Left cardiac atrium (tissue), 4 donors: ENCODE data around the gene NAPEPLD. TPM values are rescaled to one million over a fixed set of nuclear protein-coding genes. Genes with fewer than 3 reads are reported as not detected.
"Not testable (repeated sequence)": the region's sequence is repeated elsewhere in the genome, so short reads cannot be mapped to it uniquely, and the experiment has no call there.

Source experiments
- ATAC-seq, 2 donors: fragments of 200-7000 bp; cut with Tn5 transposase; one replicate each; pipeline ENCODE4 v1.9.1; 2020; ENCODE audit warnings: mild to moderate bottlenecking in 2 of 2, moderate library complexity in 2 of 2
- DNase-seq: peaks from one replicate; pipeline ENCODE4 v3.0.0-alpha.2; 2020
- intact Hi-C, 2 donors: fragments of 100-400 bp; cut with DNase I; formaldehyde crosslinking; loops; one replicate each; pipeline versions ENCODE4 v1.14.1 to v1.15.1; 2022 to 2023
- long read RNA-seq: library from polyadenylated mRNA; unstranded; transcript quantifications from one replicate; pipeline ENCODE4 v2.0.0, GENCODE V29; 2021
- total RNA-seq, 2 donors: library from RNA; stranded (reverse); fragmentation: NEBNext Ultra II Directional; extraction: Animal tissue kit (Norgen Biotek cat#: 25700); gene quantifications; one replicate each; pipeline ENCODE4 v1.2.1, GENCODE V29; 2021
- donor health status: DM: no; HTN: yes; CAD: no.
- donor health status: DM: no; HTN: yes; CAD: no; lungs with severe emphysema.
- donor health status: DM: yes; HTN: yes; CAD: no.
- donor health status: Dilated cardiomyopathy.

The NAPEPLD gene
- 1 to 10 TPM; 5.3 to 9.7 TPM for total RNA-seq
- long read RNA-seq, partial matches to known transcripts = 0 of 7 reads
- long read RNA-seq, other reads (novel, unspliced or antisense) = 2 of 7 reads

DNA sequence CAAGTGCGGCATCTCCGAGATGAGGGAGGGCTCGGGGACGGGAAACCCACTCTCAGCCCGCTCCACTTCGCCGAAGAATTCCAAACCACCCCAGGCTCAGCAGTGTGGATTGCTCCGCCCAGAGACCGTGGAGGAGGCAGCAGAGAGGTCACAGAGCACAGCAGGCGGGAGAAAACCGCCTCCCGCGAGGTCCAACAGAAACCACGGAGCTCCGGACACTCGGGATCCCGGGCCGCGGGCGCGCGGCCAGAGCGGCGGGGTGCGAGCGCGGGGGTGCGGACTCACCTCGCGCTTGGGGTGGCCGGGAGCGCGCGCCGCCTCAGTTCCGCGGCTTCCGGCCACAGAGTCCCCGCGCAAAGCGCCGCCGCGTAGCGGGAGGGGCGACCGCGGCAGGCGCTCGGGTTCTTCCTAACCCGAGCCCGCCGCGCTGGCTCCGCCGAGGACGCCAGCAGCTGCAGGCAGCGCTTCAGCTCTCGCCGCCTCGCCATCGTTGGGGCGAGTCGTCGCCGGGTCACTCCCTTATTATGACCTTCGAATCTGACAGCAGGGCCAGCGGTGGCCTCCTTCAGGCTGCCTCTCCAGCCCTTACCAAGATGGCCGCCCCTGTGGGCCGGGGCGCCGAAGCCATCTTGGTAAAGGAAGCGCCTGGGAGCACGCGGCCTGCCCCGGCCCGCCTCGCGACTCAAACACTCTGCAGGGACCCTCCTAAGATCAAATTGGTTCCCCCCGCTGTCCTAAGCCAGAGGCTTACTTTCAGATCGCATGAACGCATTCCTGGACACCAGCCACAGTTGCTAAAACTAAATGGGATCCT lies at the start of gene NAPEPLD:
Gene NAPEPLD (minus strand): TSS at position 106 of the 814 bp plus-strand sequence. CDS start 20,323 bp downstream, outside the sequence.
- intact Hi-C loops = no loop called here
- DNase-seq (peak; percentile 90), ATAC-seq (peak; percentile 94 to 97)

- ATAC-seq, intact Hi-C loops, DNase-seq: not testable (repeated sequence)
These were observed 49.2 kb upstream of the NAPEPLD start for GRCh38 chr7:103198079-103198478.

DNA sequence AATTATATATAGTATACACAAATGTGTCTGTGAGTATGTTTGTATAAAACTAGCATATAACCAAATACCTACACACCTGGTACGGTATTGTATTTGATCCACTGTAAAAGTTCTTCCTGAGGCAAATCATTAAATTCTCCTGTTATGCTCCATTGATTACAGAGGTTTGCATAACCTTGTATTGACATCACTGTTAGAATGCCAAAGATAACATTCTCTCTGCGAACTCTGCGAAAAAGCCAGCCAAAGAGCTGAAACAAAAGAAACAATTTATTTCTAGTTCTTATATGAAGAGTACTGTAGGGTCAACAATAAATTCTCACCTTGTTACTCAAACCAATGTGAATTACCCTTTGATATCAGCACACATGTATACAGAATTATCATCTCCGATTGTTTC lies 46.5 kb upstream of the NAPEPLD start:
- ATAC-seq, intact Hi-C loops, DNase-seq: not testable (repeated sequence)

DNA sequence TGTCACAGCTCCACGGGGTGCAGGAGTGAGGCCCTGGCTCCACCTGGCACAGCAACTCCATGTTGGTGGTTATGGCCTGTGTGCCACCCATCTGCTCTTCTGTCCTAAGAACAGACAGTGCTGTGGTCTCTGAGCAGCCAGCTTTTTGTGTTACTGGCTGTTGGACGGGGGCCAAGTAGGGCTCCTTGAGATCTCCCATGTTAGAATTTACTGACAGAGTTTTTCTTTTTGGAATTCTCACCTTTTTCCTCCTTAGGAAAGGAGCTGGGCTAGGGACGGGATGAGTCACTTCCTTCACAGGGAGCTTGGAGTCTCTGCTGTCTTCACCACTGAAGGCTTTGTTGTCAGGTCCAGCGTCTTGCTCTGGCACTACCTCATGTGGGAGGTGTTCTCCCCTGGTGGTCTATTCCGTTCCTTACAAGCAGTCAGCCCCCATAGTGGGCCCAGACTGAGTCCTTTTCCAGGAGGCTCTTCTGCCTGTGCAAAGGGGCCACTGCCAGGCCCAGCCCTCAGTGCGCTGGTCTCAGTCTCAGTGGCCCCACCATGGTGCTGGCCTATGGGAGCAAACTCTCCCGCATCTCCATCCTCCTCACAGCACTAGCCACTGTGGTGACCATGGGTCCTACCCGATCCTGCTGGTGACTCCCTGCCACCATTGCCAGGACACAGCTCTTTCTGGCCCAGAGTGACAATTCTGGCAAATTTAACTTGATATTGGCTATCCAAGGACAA lies 23.7 kb upstream of the NAPEPLD start:
- ATAC-seq, DNase-seq, intact Hi-C loops: not testable (repeated sequence)

DNA sequence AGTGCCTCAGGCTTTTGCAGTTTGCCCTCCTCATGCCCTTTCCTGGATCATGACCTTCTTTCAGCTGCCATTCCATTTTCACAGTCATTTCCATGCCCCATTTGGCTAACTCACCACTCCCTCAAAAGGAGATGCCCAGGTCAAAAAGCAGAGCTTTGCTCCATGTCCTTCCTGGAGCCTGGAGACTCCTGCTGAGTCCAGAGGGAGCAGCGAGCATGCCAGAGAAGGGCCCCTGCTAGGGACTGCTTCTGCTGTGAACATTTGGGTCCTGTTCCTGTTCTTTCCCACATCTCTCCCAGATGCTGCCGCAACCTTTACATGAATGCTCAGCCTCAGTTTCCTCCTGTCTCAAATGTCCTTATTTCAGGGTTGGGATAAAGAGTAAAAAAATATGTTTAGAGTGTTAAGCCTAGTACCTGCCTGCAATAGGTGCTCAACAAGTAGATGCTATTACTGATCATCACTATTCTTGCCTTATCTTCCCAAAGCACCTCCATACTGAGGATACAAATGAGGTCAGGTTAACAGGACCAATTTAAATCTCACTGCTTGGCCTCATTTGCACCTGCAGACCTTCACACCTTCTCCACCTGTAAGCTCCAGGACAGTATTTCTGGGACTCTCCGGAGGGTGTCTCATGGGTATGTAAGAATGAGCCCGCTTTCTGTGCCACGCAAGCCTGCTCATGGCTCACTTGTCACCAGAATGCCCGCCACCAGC lies 23.0 kb upstream of the NAPEPLD start:
- ATAC-seq, intact Hi-C loops: not testable (repeated sequence)

DNA sequence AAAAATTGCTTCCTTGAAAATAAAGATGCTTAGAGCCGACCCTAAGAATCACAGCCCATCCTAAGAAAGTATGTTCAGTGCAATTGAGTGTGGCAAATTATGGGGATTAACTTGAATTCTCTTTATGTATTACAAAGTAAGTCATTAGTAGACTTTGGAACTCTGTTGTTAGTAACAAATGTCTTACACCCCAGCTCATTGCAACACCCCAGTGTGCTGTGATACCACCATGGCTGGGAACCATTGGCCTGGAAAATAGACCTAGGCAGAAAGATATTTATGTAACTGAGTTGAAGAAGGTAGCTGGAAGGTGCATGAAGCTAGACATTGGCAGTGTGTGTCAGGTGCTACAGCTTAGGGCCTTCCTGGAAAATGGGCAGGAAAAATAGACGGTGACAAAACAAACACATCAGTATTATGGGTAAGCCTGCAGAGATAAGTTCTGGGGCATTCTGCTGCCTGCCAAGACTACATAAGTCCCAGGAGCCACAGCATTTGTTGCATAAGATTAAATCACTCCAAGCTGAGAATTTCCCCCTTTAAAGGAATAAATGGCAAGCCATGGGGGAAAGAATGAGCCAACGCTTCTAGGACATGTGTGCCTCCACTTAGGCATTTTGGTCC lies 18.1 kb upstream of the NAPEPLD start:
- ATAC-seq = peak in 1 of 2 donors; percentile 63
- intact Hi-C loops, DNase-seq: not testable (repeated sequence)

More for the DNA sequence above, 23.0 kb upstream of the NAPEPLD start:
- DNase-seq = not testable (repeated sequence)

- DNase-seq, intact Hi-C loops: not testable (repeated sequence)
- peak in 1 of 2 donors; percentile 56 for ATAC-seq
These were observed 14.4 kb upstream of the NAPEPLD start for GRCh38 chr7:103163087-103163825.

GRCh38 chr7:103162641-103163040 lies 13.7 kb upstream of the NAPEPLD start:
- ATAC-seq = peak; percentile 81 to 93
- DNase-seq, intact Hi-C loops: not testable (repeated sequence)

- peak in 1 of 2 donors; percentile 80 for ATAC-seq
- intact Hi-C loops, DNase-seq: not testable (repeated sequence)
These were observed 13.2 kb upstream of the NAPEPLD start for GRCh38 chr7:103161998-103162616.

- DNase-seq, intact Hi-C loops, ATAC-seq: not testable (repeated sequence)
These were observed 10.2 kb upstream of the NAPEPLD start for GRCh38 chr7:103159072-103159471.

DNA sequence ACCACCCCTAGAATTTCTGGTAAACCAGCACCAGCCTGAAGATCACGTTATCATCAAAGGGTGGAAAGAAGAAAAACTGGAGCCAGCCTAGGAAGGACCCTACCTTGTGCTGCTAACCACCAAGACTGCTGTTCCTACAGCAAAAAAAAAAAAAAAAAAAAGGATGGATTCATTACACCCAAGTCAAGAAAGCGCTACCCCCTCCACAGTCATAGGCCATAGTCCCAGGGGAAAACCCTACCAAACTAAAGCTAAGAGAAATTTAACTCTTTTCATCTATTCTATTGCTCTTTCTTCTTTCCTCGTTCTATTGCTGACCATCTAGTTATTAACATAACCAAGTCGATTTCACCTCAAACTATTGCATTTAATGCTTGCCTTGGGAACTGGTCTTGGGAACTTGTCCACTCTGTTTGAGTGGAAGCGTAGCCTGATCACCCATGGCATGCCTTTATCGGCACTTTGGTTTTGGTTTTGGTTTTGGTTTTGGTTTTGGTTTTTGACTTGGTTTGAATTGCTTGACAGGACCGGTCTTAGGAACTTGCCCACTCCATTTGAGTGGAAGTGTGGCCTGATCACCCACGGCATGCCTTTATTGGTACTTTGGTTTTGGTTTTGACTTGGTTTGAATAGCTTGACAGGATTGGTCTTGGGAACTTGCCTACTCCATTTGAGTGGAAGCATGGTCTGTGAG lies 6.6 kb upstream of the NAPEPLD start:
- intact Hi-C loops, ATAC-seq, DNase-seq: not testable (repeated sequence)

GRCh38 chr7:103154042-103154441 lies 5.1 kb upstream of the NAPEPLD start:
- intact Hi-C loops = no loop called here
- DNase-seq (no peak), ATAC-seq (no peak)

GRCh38 chr7:103152744-103153617 lies 4.1 kb upstream of the NAPEPLD start:
- intact Hi-C loops, DNase-seq, ATAC-seq: not testable (repeated sequence)

DNA sequence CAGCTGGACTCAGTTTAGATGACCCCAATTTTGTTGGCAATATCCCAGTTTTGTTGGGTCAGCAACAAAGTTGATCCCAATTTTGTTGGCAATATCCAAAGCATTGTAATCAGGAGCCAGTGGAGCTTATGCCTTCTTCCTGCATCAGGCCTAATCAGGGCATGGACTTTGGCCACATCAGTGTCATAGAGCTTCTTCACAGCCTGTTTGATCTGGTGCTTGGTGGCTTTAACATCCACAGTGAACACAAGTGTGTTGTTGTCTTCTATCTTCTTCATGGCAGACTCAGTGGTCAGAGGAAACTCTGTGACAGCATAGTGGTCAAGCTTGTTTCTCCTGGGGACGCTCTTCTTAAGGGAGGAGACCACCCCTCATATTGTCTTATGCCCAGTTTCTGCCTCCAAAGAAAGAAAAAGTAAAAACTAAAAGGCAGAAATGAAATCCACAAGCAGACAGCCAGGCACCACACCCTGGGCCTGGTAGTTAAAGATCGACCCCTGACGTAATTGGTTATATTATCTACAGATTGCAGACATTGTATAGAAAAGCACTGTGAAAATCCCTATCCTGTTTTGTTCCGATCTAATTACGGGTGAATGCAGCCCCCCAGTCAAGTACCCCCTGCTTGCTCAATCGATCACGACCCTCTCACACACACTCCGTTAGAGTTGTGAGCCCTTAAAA lies 3.2 kb upstream of the NAPEPLD start:
- ATAC-seq, intact Hi-C loops, DNase-seq: not testable (repeated sequence)

DNA sequence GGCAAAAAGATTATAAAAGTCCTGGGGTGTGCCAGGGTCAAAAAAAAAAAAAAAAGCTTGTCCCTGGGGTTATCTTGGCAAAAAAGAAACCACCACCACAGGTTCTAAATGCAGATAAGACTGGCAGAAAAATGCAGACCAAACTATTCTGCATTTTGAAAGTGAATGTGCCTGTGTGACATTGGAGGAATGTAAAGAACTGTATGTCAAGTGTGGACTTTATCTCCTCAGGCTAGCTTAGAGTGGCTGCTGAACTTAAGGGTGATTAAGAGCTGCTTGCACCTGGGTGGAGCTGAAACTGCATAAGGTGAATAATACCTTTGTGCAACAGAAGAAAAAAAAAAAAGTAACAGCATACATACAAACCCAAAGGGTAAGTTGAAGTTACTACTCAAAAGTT lies 1.3 kb upstream of the NAPEPLD start:
- ATAC-seq = no peak

More for the DNA sequence above, 1.3 kb upstream of the NAPEPLD start:
- intact Hi-C loops = no loop called here
- no peak for DNase-seq
